H9 (cell line): ENCODE measurements around the gene JPT2. TPM values are rescaled to one million over a fixed set of nuclear protein-coding genes. Genes with fewer than 3 reads are reported as not detected.

Source experiments
- DNase-seq: peaks from one replicate; pipeline ENCODE4 v3.0.0-alpha.2; 2017
- H2AFZ ChIP-seq: one replicate; pipeline ENCODE4 v1.6.1; 2013; ENCODE audit warnings: mild to moderate bottlenecking, low read length, control low read depth, moderate library complexity
- H2AK5ac ChIP-seq: 2 replicates; pipeline ENCODE4 v1.6.1; 2013; ENCODE audit warnings: low read length, control low read depth, mixed read lengths; ENCODE audit not compliant: insufficient read length
- H2BK120ac ChIP-seq: one replicate; pipeline ENCODE4 v1.6.1; 2013; ENCODE audit warnings: low read depth, mild to moderate bottlenecking, low read length, control low read depth, inconsistent platforms; ENCODE audit not compliant: poor library complexity, severe bottlenecking
- H2BK12ac ChIP-seq: 2 replicates; pipeline ENCODE4 v1.6.1; 2013; ENCODE audit warnings: low read length, control low read depth, mixed read lengths, low read depth; ENCODE audit not compliant: insufficient read length
- H2BK15ac ChIP-seq: 2 replicates; pipeline ENCODE4 v1.6.1; 2013; ENCODE audit warnings: low read depth, low read length, control low read depth
- H2BK20ac ChIP-seq: one replicate; pipeline ENCODE4 v1.6.1; 2013; ENCODE audit warnings: low read depth, mild to moderate bottlenecking, low read length, control low read depth, inconsistent platforms; ENCODE audit not compliant: poor library complexity, severe bottlenecking
- H2BK5ac ChIP-seq: 2 replicates; pipeline ENCODE4 v1.6.1; 2013; ENCODE audit warnings: low read length, control low read depth, mixed read lengths; ENCODE audit not compliant: insufficient read length
- H3K14ac ChIP-seq: 2 replicates; pipeline ENCODE4 v1.6.1; 2013; ENCODE audit warnings: low read length, control low read depth; ENCODE audit not compliant: insufficient read depth
- H3K18ac ChIP-seq: 2 replicates; pipeline ENCODE4 v1.6.1; 2013; ENCODE audit warnings: low read depth, mild to moderate bottlenecking, mixed read lengths, low read length, control low read depth; ENCODE audit not compliant: insufficient read length
- H3K23ac ChIP-seq: 2 replicates; pipeline ENCODE4 v1.6.1; 2013; ENCODE audit warnings: low read length, control low read depth, mixed read lengths, low read depth; ENCODE audit not compliant: insufficient read length
- H3K23me2 ChIP-seq: 2 replicates; pipeline ENCODE4 v1.6.1; 2013; ENCODE audit warnings: low read depth, mild to moderate bottlenecking, mixed read lengths, low read length, control low read depth; ENCODE audit not compliant: insufficient read length, poor library complexity, severe bottlenecking
- H3K27ac ChIP-seq: 2 replicates; pipeline ENCODE4 v1.5.1; 2013; ENCODE audit warnings: low read length, control low read depth, mixed read lengths, low read depth; ENCODE audit not compliant: insufficient read length
- H3K27me3 ChIP-seq: 2 replicates; pipeline ENCODE4 v1.6.1; 2013; ENCODE audit warnings: low read length, control low read depth, inconsistent platforms; ENCODE audit not compliant: insufficient read depth
- H3K4ac ChIP-seq: 2 replicates; pipeline ENCODE4 v1.6.1; 2013; ENCODE audit warnings: low read depth, mild to moderate bottlenecking, control low read depth, inconsistent platforms, low read length, moderate library complexity
- H3K4me1 ChIP-seq: 2 replicates; pipeline ENCODE4 v1.6.1; 2013; ENCODE audit warnings: low read length, control low read depth, inconsistent platforms; ENCODE audit not compliant: insufficient read depth
- H3K4me2 ChIP-seq: 2 replicates; pipeline ENCODE4 v1.6.1; 2013; ENCODE audit warnings: low read length, control low read depth, mixed read lengths; ENCODE audit not compliant: insufficient read length, insufficient read depth
- H3K56ac ChIP-seq: 2 replicates; pipeline ENCODE4 v1.6.1; 2013; ENCODE audit warnings: low read depth, mild to moderate bottlenecking, mixed read lengths, low read length, control low read depth; ENCODE audit not compliant: insufficient read length
- H3K79me1 ChIP-seq: 2 replicates; pipeline ENCODE4 v1.6.1; 2013; ENCODE audit warnings: low read depth, mild to moderate bottlenecking, moderate library complexity, low read length, control low read depth, inconsistent platforms; ENCODE audit not compliant: insufficient read depth, poor library complexity, severe bottlenecking
- H3K79me2 ChIP-seq: 2 replicates; pipeline ENCODE4 v1.6.1; 2013; ENCODE audit warnings: low read length, control low read depth, inconsistent platforms; ENCODE audit not compliant: insufficient read depth
- H3K9ac ChIP-seq: 2 replicates; pipeline ENCODE4 v1.6.1; 2013; ENCODE audit warnings: low read length, control low read depth, mixed read lengths; ENCODE audit not compliant: insufficient read length; ENCODE audit errors: extremely low read depth
- H3K9me3 ChIP-seq: one replicate; pipeline ENCODE4 v1.6.1; 2013; ENCODE audit warnings: low read depth, low read length, inconsistent platforms; ENCODE audit not compliant: control insufficient read depth
- H3T11ph ChIP-seq: one replicate; pipeline ENCODE4 v1.6.1; 2013; ENCODE audit warnings: mild to moderate bottlenecking, low read length, control low read depth, inconsistent platforms
- H4K20me1 ChIP-seq: one replicate; pipeline ENCODE4 v1.6.1; 2013; ENCODE audit not compliant: control insufficient read depth, insufficient read length, insufficient read depth
- H4K5ac ChIP-seq: 2 replicates; pipeline ENCODE4 v1.6.1; 2013; ENCODE audit warnings: low read depth, mild to moderate bottlenecking, mixed read lengths, low read length, control low read depth; ENCODE audit not compliant: insufficient read length
- H4K8ac ChIP-seq: replicated peaks from 2 replicates; pipeline ENCODE4 v1.6.1; 2013; ENCODE audit warnings: low read length, control low read depth, mixed read lengths, low read depth; ENCODE audit not compliant: insufficient read length
- H4K91ac ChIP-seq: 2 replicates; pipeline ENCODE4 v1.6.1; 2013; ENCODE audit warnings: low read depth, mild to moderate bottlenecking, moderate library complexity, mixed read lengths, low read length, control low read depth; ENCODE audit not compliant: insufficient read length
- H3K27ac Mint-ChIP-seq, 3 experiments: 2 replicates in 2 of 3; 3 replicates in 1 of 3; pipeline ENCODE4 v1.8.0; 2020 to 2021; ENCODE audit warnings: mixed read lengths in 3 of 3, mild to moderate bottlenecking in 1 of 3, moderate library complexity in 1 of 3
- H3K27me3 Mint-ChIP-seq: 2 replicates; pipeline ENCODE4 v1.8.0; 2021; ENCODE audit warnings: low read depth, mild to moderate bottlenecking, moderate library complexity, mixed read lengths
- H3K36me3 Mint-ChIP-seq, 3 experiments: 2 replicates in 2 of 3; 3 replicates in 1 of 3; pipeline ENCODE4 v1.8.0; 2020 to 2021; ENCODE audit warnings: low read depth in 3 of 3, mixed read lengths in 3 of 3; ENCODE audit not compliant: insufficient read depth in 1 of 3
- H3K4me1 Mint-ChIP-seq, 2 experiments: 2 replicates each; pipeline ENCODE4 v1.8.0; 2020; ENCODE audit warnings: mixed read lengths in 2 of 2
- H3K4me3 Mint-ChIP-seq, 2 experiments: 2 replicates in 1 of 2; 3 replicates in 1 of 2; pipeline ENCODE4 v1.8.0; 2020 to 2021; ENCODE audit warnings: mild to moderate bottlenecking in 2 of 2, mixed read lengths in 2 of 2, moderate library complexity in 1 of 2
- H3K9me3 Mint-ChIP-seq, 2 experiments: 2 replicates in 1 of 2; 3 replicates in 1 of 2; pipeline ENCODE4 v1.8.0; 2020; ENCODE audit warnings: mild to moderate bottlenecking in 2 of 2, mixed read lengths in 2 of 2, moderate library complexity in 1 of 2
- CTCF ChIP-seq: fragments of 200-600 bp; sonication (generic); conservative IDR thresholded peaks from 3 replicates; pipeline ENCODE4 v1.8.0; 2021; ENCODE audit warnings: antibody characterized with exemption, mild to moderate bottlenecking
- WGBS: extraction: QIAGEN DNeasy Blood & Tissue Kit; methylation state at CpG from one replicate; pipeline ENCODE4 v1.1.7; 2013; ENCODE audit warnings: missing lambda C conversion rate, low lambda C conversion rate, mixed read lengths; ENCODE audit not compliant: insufficient read length; ENCODE audit errors: extremely low coverage; 5-methylcytosine and 5-hydroxymethylcytosine counted together
- total RNA-seq: library from RNA; stranded (reverse); gene quantifications from 2 replicates; pipeline ENCODE4 v1.2.1, GENCODE V29; 2021

JPT2 gene
- total RNA-seq, 1 experiment from 2014 or later: 206 TPM

GRCh38 chr16:1747934-1748333 lies 69.9 kb downstream of the JPT2 start:
- Histone ChIP-seq H3K23ac (no peak overlapping the region), H3K9ac (no peak overlapping the region), H3K14ac (no peak overlapping the region), H3K23me2 (no peaks in the 10 kb centered on the region), H3K4me1 (no peaks in the 10 kb centered on the region), H3K27me3 (no peaks in the 10 kb centered on the region), H3K27ac (no peak overlapping the region), H4K8ac (no peak overlapping the region), H3K4ac (no peak overlapping the region), H2BK12ac (no peak overlapping the region), H2BK20ac (no peak overlapping the region), H4K20me1 (peaks cover 3% of the 10 kb centered on the region), H2BK120ac (no peak overlapping the region), H3K56ac (no peak overlapping the region), H3T11ph (no peak overlapping the region), H3K18ac (no peak overlapping the region), H4K91ac (no peak overlapping the region), H3K79me1 (no peaks in the 10 kb centered on the region), H4K5ac (no peak overlapping the region), H3K4me2 (no peak overlapping the region), H3K9me3 (no peaks in the 10 kb centered on the region), H2AFZ (no peak overlapping the region), H2BK15ac (no peak overlapping the region), H3K79me2 (no peaks in the 10 kb centered on the region), H2AK5ac (no peak overlapping the region), H2BK5ac (no peak overlapping the region)
- no peaks in the 10 kb centered on the region for H3K4me1 Mint-ChIP-seq
- no peak for DNase-seq
- H3K27ac Mint-ChIP-seq: no peak overlapping the region
- no peak for TF ChIP-seq CTCF
- H3K27me3 Mint-ChIP-seq: no peaks in the 10 kb centered on the region
- WGBS: no CpG with 5 or more reads among the region's 11 CpGs
- H3K9me3 Mint-ChIP-seq: no peaks in the 10 kb centered on the region
- H3K36me3 Mint-ChIP-seq: peaks cover 3 to 32% (median 32%) of the 10 kb centered on the region in 3 experiments
- H3K4me3 Mint-ChIP-seq: no peak overlapping the region
